Measurements from ENCODE around the gene GPR183. TPM values are rescaled to one million over a fixed set of nuclear protein-coding genes. Genes with fewer than 3 reads are reported as not detected.

Gene GPR183
- total and polyA plus RNA-seq, 2 of the 8 experiments (the other 6 are each of a cell fraction or from before 2014, with no cell fraction given), result not detected

DNA sequence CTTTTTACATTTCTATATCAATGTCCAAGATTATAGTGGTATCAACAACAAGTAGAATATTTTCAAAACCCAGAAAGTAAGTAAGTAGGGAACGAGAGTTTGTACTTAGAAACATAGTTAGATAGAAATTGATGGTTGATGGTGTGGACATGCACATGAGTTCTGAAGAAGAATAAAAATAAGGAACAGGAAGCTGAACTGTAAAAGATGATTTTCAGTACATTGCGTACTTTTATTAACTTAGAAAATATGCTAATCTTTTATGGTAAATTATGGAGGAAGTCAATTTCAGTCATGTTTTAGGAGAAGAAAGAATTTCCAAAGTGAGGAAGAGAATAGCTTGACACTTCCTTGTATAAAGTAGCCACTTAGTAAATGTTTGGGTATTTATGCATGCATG lies 36.7 kb downstream of the GPR183 start:
- H2BK12ac ChIP-seq (ENCODE audit: low read depth, low read length), result no peak overlapping the region
- H3K9me3 ChIP-seq (ENCODE audit: insufficient read depth in 2 of 2, low read depth in 1 of 2, low read length in 1 of 2), result no peaks in the 10 kb centered on the region
- H2AK5ac ChIP-seq (ENCODE audit: low read depth, low read length), result no peak overlapping the region
- H3K56ac ChIP-seq (replicated peaks; ENCODE audit: insufficient read length, low read depth, low read length), result no peak overlapping the region
- no peaks in the 10 kb centered on the region for H4K20me1 ChIP-seq (replicated peaks in 1 of 2; ENCODE audit: control insufficient read depth in 1 of 2, insufficient read depth in 2 of 2, low read length in 2 of 2)
- no peak overlapping the region for H4K91ac ChIP-seq (replicated peaks; ENCODE audit: insufficient read length, low read length)
- no peak overlapping the region for H2BK5ac ChIP-seq (ENCODE audit: low read depth, low read length)
- H3K27ac ChIP-seq (ENCODE audit: low read depth, low read length), result no peak overlapping the region
- no peaks in the 10 kb centered on the region; a peak in 1 of 4 replicates for H3K79me2 ChIP-seq (ENCODE audit: control insufficient read depth in 1 of 2, insufficient read depth in 2 of 2, low read length in 2 of 2)
- no peak overlapping the region for H2AFZ ChIP-seq (ENCODE audit: low read length)
- H3K36me3 ChIP-seq (ENCODE audit: control insufficient read depth in 2 of 4, insufficient read depth in 4 of 4, low read length in 3 of 4), result 0 out of 8 replicates have a peak, but pooled peaks cover 0 to 3% (median 0%) of the 10 kb centered on the region in 4 experiments
- H3K14ac ChIP-seq (ENCODE audit: insufficient read length), result no peak overlapping the region
- H3K23me2 ChIP-seq (ENCODE audit: low read depth, low read length), result peaks cover 2% of the 10 kb centered on the region; the same call in 1 of the 2 replicates
- no peak overlapping the region for H3K18ac ChIP-seq (ENCODE audit: extremely low read depth, low read length)
- H3K4ac ChIP-seq (replicated peaks; ENCODE audit: insufficient read length, low read depth, low read length), result no peak overlapping the region
- H2BK20ac ChIP-seq (ENCODE audit: low read length), result no peak overlapping the region
- no peak overlapping the region for H2BK15ac ChIP-seq (ENCODE audit: low read length)
- no peak overlapping the region for H3K23ac ChIP-seq (ENCODE audit: insufficient read length)
- H4K5ac ChIP-seq (ENCODE audit: insufficient read length, low read depth, low read length), result no peak overlapping the region
- no peaks in the 10 kb centered on the region for H3K27me3 ChIP-seq (replicated peaks in 1 of 4; ENCODE audit: control insufficient read depth in 3 of 4, extremely low read depth in 1 of 4, insufficient read depth in 3 of 4, low read length in 3 of 4)
- FAIRE-seq (no peak), DNase-seq (ENCODE audit: low read depth in 1 of 2, low spot score in 2 of 2) (no peak)
- no peak overlapping the region for H2BK120ac ChIP-seq (replicated peaks; ENCODE audit: low read depth, low read length)
- TF ChIP-seq EGR1 (IDR thresholded peaks at IDR 0.05; ENCODE audit: borderline replicate concordance, low read depth, low read length), result no peak
- no peak for TF ChIP-seq EZH2 (IDR thresholded peaks at IDR 0.05; ENCODE audit: low read depth, low read length, severe bottlenecking)
- no peak for TF ChIP-seq CBX8 (IDR thresholded peaks at IDR 0.05; ENCODE audit: borderline replicate concordance, low read depth, low read length)
- H3K4me2 ChIP-seq (ENCODE audit: insufficient read depth in 1 of 2, low read depth in 2 of 2, low read length in 2 of 2), result no peak overlapping the region
- WGBS, 2 experiments (ENCODE audit: extremely low coverage in 1 of 2, insufficient coverage in 1 of 2, insufficient read length in 1 of 2, insufficient replicate concordance in 2 of 2, low coverage in 1 of 2, low lambda C conversion rate in 2 of 2, missing lambda C conversion rate in 1 of 2), result 94% methylated on average over 2 of the region's 2 CpGs; no CpG with 5 or more reads in 1 of the 2 experiments
- no peak overlapping the region for H3K9ac ChIP-seq (replicated peaks in 1 of 4; ENCODE audit: extremely low read depth in 1 of 4, low read depth in 3 of 4, low read length in 3 of 4)
- peaks cover 4% of the 10 kb centered on the region; the same call in 1 of the 2 replicates for H3K79me1 ChIP-seq (ENCODE audit: low read depth, low read length)
- H3K4me3 ChIP-seq (ENCODE audit: extremely low read depth in 1 of 4, insufficient read depth in 2 of 4, low read depth in 3 of 4, low read length in 4 of 4), result no peak overlapping the region
- ChIA-PET POLR2A (ENCODE audit: partially characterized antibody) (interaction anchor here (3.4 kb wide), 1 partner anchor 70 kb away, joined by 17 read pairs; the partner anchor contains the start of gene UBAC2), CTCF (ENCODE audit: partially characterized antibody) (interaction anchor here (0.6 to 10.8 kb wide), 32 partner anchors 9 to 173 kb away, joined by 3 to 242 read pairs (median 6); partner anchors contain the start of gene UBAC2)
- no peaks in the 10 kb centered on the region for H3K4me1 ChIP-seq (replicated peaks in 1 of 4; ENCODE audit: control insufficient read depth in 3 of 4, insufficient read depth in 4 of 4, low read length in 3 of 4)
- no peak overlapping the region for H4K8ac ChIP-seq (ENCODE audit: extremely low read depth, insufficient read depth, low read length)
